Measurements from ENCODE around the gene TEKT5.

GRCh38 chr16:10620120-10620519 lies 74.6 kb downstream of the TEKT5 start:
- TF ChIP-seq POLR2A (IDR thresholded peaks at IDR 0.05; ENCODE audit: low read depth, low read length): no peak
- TF ChIP-seq POLR2AphosphoS5 (IDR thresholded peaks at IDR 0.05; ENCODE audit: low read depth, low read length): no peak
- no peak for TF ChIP-seq TAF1 (IDR thresholded peaks at IDR 0.05; ENCODE audit: low read depth, low read length)

Data from GM12891 (cell line).